Transverse colon (tissue), 4 donors: ENCODE results near the gene SPNS3. TPM values are rescaled to one million over a fixed set of nuclear protein-coding genes. Genes with fewer than 3 reads are reported as not detected.
A peak's percentile ranks its signal among the peaks of the same experiment; 100 is the strongest.

Experiments used
- DNase-seq: peaks from one replicate; pipeline ENCODE4 v3.0.0-alpha.2; 2019
- H3K27ac ChIP-seq, 4 donors: fragments of 200-600 bp; sonication (generic); 2 replicates each; pipeline ENCODE4 v1.5.1; 2016 to 2018; ENCODE audit warnings: inconsistent platforms in 4 of 4
- H3K27me3 ChIP-seq: fragments of 200-600 bp; sonication (generic); 2 replicates; pipeline ENCODE4 v1.5.1; 2017; ENCODE audit warnings: inconsistent platforms
- H3K36me3 ChIP-seq, 4 donors: fragments of 200-600 bp; sonication (generic); 2 replicates each; pipeline ENCODE4 v1.5.1; 2017 to 2019; ENCODE audit warnings: inconsistent platforms in 4 of 4
- H3K4me1 ChIP-seq, 4 donors: fragments of 200-600 bp; sonication (generic); 2 replicates each; pipeline ENCODE4 v1.5.1; 2017 to 2020; ENCODE audit warnings: inconsistent platforms in 4 of 4
- H3K4me3 ChIP-seq, 4 donors: fragments of 200-600 bp; sonication (generic); 1 replicate in 1 of 4; 2 replicates in 3 of 4; pipeline versions ENCODE4 v1.5.1 to v1.6.1; 2017 to 2019; ENCODE audit warnings: inconsistent platforms in 4 of 4
- H3K9me3 ChIP-seq, 2 donors: fragments of 200-600 bp; sonication (generic); 2 replicates each; pipeline ENCODE4 v1.5.1; 2017 to 2019; ENCODE audit warnings: inconsistent platforms in 2 of 2
- EP300 ChIP-seq: sonication (generic); formaldehyde crosslinking; IDR thresholded peaks from one replicate; pipeline ENCODE4 v1.6.1; 2017; ENCODE audit warnings: antibody characterized with exemption, low read depth
- POLR2A ChIP-seq: fragments of 450-650 bp; IDR thresholded peaks from one replicate; pipeline ENCODE4 v1.6.1; 2016; ENCODE audit warnings: antibody characterized with exemption, mild to moderate bottlenecking, moderate library complexity
- POLR2AphosphoS5 ChIP-seq, 3 donors: sonication (generic); formaldehyde crosslinking; IDR thresholded peaks; one replicate each; pipeline ENCODE4 v1.6.1; 2016; ENCODE audit warnings: antibody characterized with exemption in 3 of 3
- WGBS, 2 donors: methylation state at CpG; one replicate each; pipeline ENCODE4 v1.1.5; 2018; ENCODE audit warnings: low coverage in 1 of 2; 5-methylcytosine and 5-hydroxymethylcytosine counted together
- in situ Hi-C, 4 donors: fragments of 200-750 bp; cut with MboI; loops; one replicate each; pipeline versions ENCODE4 v1.15.0 to v1.15.1; 2017; ENCODE audit warnings: low sequenced_read_pairs in 3 of 4, low pct_ligation_motif_present in 1 of 4, low pct_unique_long_range_greater_than_20kb in 1 of 4
- intact Hi-C: fragments of 100-400 bp; cut with DNase I; formaldehyde crosslinking; loops from one replicate; pipeline ENCODE4 v1.15.1; 2023; ENCODE audit warnings: low total_unique reads
- total RNA-seq, 4 donors: library from RNA; depleted of rRNA; stranded (reverse); fragments of >200 nt; gene quantifications; one replicate each; pipeline ENCODE4 v1.1.0, GENCODE V29; 2016
- TF ChIP-seq, protein P1 (sequence below), 5 experiments: fragments of 200-600 bp in 3 of 5; fragments of 450-650 bp in 2 of 5; sonication (generic) in 3 of 5; IDR thresholded peaks; 1 replicate in 2 of 5; 2 replicates in 3 of 5; pipeline ENCODE4 v1.5.1; 2016 to 2017; ENCODE audit warnings: antibody characterized with exemption in 5 of 5, inconsistent platforms in 3 of 5, mild to moderate bottlenecking in 2 of 5, moderate library complexity in 1 of 5

Gene SPNS3
- total RNA-seq, 4 donors from 2014 or later = not detected

DNA sequence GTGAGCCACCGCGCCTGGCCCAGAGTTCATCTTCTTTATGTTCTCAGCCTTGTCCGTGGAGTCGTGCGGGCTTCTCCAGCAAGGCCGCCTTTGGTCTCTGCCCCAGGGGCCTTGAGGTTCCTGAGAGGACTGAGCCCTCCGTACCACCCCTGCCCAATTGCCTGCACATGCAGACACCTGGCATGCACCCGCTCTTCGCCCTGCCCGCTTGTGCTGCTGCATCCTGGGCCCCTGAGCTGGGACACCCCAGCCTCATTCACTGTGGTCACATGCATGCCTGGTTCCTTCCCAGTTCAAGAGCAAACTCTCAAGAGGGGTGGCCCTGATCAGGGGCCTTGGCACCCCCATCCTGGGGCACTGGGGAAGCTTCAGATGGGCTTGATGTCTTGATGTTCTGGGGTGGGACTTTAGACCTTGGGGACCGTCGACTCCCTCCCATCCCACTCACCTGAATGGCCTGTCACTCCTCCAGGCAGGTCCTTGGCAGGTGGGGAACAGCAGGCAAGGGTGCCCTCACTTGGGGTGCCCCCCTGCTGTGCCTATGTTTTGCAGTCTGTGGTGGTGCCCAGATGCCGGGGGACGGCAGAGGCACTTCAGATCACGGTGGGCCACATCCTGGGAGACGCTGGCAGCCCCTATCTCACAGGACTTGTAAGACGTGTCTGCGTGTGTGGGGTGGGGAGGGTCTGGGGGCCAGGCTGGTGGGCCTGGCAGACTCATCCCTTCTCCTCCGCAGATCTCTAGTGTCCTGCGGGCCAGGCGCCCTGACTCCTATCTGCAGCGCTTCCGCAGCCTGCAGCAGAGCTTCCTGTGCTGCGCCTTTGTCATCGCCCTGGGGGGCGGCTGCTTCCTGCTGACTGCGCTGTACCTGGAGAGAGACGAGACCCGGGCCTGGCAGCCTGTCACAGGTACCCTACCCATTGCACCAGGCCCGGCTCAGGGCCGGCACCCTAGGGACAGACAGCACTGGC is 52.2 kb downstream of the SPNS3 start:
- TF ChIP-seq, protein P1, sequence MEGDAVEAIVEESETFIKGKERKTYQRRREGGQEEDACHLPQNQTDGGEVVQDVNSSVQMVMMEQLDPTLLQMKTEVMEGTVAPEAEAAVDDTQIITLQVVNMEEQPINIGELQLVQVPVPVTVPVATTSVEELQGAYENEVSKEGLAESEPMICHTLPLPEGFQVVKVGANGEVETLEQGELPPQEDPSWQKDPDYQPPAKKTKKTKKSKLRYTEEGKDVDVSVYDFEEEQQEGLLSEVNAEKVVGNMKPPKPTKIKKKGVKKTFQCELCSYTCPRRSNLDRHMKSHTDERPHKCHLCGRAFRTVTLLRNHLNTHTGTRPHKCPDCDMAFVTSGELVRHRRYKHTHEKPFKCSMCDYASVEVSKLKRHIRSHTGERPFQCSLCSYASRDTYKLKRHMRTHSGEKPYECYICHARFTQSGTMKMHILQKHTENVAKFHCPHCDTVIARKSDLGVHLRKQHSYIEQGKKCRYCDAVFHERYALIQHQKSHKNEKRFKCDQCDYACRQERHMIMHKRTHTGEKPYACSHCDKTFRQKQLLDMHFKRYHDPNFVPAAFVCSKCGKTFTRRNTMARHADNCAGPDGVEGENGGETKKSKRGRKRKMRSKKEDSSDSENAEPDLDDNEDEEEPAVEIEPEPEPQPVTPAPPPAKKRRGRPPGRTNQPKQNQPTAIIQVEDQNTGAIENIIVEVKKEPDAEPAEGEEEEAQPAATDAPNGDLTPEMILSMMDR (IDR thresholded peaks at IDR 0.05) = no peak
- TF ChIP-seq EP300 (no peak), POLR2A (no peak), POLR2AphosphoS5 (IDR thresholded peaks at IDR 0.05) (no peak)
- H3K4me3 ChIP-seq = peak overlapping the region in 2 of 4 donors; percentile 3 to 25
- 69% methylated on average over 28 of the region's 31 CpGs; no CpG with 5 or more reads in 1 of the 2 donors for WGBS, 2 donors
- DNase-seq = no peak
- no peaks in the 10 kb centered on the region for H3K36me3 ChIP-seq
- H3K27ac ChIP-seq = peak overlapping the region in 1 of 4 donors; percentile 10
- in situ Hi-C loops (no loop called here), intact Hi-C loops (no loop called here)
- no peaks in the 10 kb centered on the region for H3K9me3 ChIP-seq
- H3K27me3 ChIP-seq = no peaks in the 10 kb centered on the region
- peaks cover 7 to 31% (median 23%) of the 10 kb centered on the region in 4 donors for H3K4me1 ChIP-seq

DNA sequence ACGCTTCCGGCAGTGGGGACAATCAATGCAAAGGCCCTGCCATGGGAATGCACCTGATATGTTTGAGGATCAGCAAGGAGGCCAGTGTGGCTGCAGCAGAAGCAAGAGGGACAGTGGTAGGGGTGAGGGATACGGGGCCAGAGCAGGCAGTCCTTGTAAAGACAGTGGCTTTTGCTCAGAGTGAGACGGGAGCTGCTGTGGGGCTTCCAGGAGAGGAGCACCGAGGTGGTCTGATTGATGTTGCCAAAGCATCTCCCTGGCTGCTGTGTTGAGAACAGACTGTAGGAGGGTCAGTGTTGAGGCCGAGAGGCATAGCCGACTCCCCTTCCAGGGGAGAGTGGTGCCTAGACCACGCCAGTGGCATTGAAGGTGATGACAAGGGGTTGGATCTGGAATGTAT is 53.6 kb downstream of the SPNS3 start:
- DNase-seq = no peak
- Histone ChIP-seq H3K36me3 (no peaks in the 10 kb centered on the region), H3K4me3 (no peak overlapping the region), H3K4me1 (peaks cover 5 to 18% (median 13%) of the 10 kb centered on the region in 4 donors), H3K27me3 (no peaks in the 10 kb centered on the region), H3K27ac (no peak overlapping the region), H3K9me3 (no peaks in the 10 kb centered on the region)
- TF ChIP-seq EP300 (no peak), POLR2A (no peak), POLR2AphosphoS5 (IDR thresholded peaks at IDR 0.05) (no peak)
- TF ChIP-seq, protein P1 (IDR thresholded peaks at IDR 0.05) = no peak
- in situ Hi-C loops = no loop called here
- 89 to 90% methylated on average over 2 to 8 of the region's 8 CpGs for whole genome bisulfite sequencing, 2 donors
- intact Hi-C loops = no loop called here

DNA sequence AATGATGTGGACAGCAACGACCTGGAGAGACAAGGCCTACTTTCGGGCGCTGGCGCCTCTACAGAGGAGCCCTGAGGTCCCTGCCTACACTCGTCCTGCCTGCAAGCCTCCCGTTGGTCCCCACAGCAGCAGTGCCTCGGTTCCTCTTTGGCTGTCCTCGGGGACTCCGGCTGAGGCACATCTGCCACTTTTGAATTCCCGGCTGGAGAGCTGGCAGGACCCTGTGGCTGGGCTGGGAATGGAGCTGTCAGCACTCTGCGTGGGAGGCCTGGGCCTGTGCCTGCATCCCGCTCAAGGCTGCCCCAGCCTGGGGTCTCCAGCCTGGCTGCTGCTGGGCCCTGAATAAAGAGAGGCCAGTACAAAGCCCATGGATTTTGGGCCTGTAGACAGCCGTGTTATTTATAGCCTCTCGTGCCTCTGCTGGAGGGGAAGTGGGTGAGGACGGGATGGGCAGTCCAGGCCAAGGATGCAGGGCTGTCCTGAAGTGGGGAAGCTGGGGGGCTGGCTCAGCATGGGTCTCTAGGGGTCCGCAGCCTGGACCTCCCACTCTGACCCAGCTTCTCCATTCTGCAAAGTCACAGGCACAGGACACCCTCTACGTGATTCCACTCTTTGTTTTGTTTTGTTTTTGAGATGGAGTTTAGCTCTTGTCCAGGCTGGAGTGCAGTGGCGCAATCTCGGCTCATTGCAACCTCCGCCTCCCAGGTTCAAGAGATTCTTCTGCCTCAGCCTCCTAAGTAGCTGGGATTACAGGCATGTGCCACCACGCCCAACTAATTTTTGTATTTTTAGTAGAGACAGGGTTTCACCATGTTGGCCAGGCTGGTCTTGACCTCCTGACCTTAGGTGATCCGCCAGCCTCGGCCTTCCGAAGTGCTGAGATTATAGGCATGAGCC is 54.3 kb downstream of the SPNS3 start:
- no peak overlapping the region for H3K27ac ChIP-seq
- in situ Hi-C loops = no loop called here

More for the DNA sequence above, 54.3 kb downstream of the SPNS3 start:
- Histone ChIP-seq H3K9me3 (no peaks in the 10 kb centered on the region), H3K36me3 (no peaks in the 10 kb centered on the region), H3K4me1 (peaks cover 1 to 11% (median 6%) of the 10 kb centered on the region in 4 donors), H3K27me3 (no peaks in the 10 kb centered on the region), H3K4me3 (no peak overlapping the region)
- intact Hi-C loops = no loop called here
- TF ChIP-seq POLR2A = no peak
- TF ChIP-seq EP300 = no peak
- TF ChIP-seq, protein P1 (IDR thresholded peaks at IDR 0.05) = no peak
- no peak for TF ChIP-seq POLR2AphosphoS5 (IDR thresholded peaks at IDR 0.05)
- no peak for DNase-seq
- 80 to 87% methylated on average over 1 to 24 of the region's 24 CpGs for WGBS, 2 donors
